Ramos (cell line): ENCODE measurements around the gene RFX8.
"Not testable (repeated sequence)": the region's sequence is repeated elsewhere in the genome, so short reads cannot be mapped to it uniquely, and the experiment has no call there.

Experiments used
- in situ Hi-C: fragments of 300-500 bp; cut with MboI; formaldehyde crosslinking; loops from one replicate; pipeline ENCODE4 v1.14.3; 2022; ENCODE audit warnings: low sequenced_read_pairs; ENCODE audit not compliant: unreplicated experiment

The RFX8 gene

DNA sequence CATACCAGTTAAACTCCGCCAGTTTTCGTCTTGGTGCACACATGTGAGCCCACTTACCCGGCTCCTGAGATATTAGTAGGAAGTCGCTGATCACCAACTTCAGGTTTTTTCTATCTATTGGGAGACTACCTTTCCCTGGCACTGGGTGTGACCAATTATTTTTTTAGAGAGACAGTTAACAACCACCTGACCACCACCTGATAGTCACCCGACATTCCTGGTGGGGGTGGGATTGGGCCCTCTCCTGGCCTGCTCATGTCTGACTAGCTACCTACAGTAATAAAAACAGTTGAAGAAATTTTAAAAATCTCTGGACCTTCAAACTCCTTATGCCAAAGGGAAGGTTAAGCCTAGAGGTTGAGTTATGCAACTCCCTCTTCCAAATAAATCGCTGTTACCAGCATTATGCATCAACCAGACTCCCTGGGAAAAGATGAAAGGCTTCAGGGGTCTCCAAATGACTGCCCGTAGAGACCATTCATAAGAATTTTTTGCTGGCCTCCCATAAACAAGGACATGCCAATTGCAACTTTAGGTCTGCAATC lies 115.4 kb downstream of the RFX8 start:
- in situ Hi-C loops: no loop called here

DNA sequence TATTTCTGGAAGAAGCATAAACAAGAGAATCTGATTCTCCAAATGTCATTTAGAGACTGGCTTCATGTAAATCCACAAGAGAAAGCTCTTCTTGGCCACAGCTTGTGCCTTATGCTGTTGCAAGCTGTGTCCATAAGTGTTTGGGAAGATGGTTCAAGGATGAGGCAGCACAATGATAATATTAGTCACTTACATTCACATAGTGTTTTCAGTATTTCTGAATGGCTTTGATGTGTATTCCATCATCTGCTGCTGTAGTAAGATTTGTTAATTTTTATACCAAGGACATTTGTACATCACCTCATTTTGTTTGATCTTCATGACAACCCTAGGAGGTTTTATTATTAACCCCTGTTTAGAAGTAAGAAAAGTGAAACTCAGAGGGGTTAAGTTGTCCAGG lies 117.5 kb downstream of the RFX8 start:
- in situ Hi-C loops: no loop called here

DNA sequence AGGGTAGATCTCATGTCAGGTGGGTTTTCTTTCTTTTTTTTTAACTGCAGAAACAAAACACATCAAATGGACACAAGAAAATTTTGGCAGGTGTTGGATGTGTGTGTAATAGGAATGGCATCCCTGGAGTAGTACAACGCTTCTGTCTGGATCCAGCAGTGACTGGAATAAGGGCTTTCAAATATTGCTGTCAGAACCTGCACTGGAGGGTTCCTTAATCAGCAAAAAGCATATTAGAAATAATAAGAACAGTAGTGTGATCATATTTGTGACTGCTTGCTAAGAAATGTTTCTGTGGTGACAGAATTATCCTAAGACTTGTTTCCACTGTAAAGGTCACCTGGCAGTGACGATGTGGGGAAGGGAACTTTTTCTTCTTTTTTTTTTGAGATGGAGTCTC lies 118.4 kb downstream of the RFX8 start:
- in situ Hi-C loops: no loop called here

DNA sequence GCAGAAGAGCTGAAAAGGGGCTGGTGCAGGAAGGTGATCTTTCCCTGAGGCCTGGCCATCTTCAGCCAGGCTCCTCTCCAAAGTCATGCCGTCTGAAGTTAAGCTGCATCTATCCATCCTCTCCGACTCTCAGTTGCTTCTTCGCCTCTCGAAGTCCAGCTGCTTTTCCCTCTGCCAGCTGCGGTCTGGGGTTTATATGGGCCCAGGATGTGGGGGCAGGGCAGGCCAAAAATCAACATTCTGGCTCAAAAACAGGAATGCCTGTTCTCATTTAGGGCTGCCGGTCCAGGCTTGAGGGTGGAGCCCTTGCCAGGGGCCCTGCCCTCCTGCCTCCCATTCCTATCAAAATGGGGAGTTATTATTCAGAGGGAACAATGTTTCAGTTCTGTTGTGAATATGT lies 118.9 kb downstream of the RFX8 start:
- in situ Hi-C loops: no loop called here

DNA sequence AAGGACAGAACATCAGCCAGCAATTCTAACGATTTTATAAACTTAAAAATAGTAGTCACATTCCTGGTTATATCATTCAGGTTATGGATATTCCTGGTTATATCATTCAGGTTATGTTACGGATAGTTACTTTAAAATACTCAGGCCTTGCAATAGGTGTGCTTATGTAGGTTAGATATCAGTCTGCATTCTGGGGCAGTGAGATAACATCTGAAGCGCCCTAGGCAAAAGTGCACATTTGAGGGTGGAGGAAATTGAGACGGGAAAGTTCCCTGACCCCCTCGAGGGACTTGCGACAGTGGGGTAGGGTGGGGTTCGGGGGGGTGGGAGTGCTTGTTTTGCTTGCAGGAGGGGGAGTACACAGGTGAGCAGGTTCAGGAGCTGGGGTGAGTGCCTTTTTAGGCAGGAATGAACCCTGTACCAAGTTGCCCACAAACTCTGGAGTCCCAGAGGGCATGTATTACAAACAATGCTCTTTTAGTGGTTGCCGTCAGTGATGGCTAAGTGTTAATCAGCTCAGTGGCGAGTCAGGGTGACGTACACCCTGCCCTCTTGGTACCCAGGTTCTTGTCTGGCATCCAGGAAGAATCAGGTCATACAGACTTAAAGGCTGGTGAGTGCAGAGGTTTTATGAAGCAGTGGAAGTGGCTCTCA lies 119.4 kb downstream of the RFX8 start:
- in situ Hi-C loops: no loop called here

DNA sequence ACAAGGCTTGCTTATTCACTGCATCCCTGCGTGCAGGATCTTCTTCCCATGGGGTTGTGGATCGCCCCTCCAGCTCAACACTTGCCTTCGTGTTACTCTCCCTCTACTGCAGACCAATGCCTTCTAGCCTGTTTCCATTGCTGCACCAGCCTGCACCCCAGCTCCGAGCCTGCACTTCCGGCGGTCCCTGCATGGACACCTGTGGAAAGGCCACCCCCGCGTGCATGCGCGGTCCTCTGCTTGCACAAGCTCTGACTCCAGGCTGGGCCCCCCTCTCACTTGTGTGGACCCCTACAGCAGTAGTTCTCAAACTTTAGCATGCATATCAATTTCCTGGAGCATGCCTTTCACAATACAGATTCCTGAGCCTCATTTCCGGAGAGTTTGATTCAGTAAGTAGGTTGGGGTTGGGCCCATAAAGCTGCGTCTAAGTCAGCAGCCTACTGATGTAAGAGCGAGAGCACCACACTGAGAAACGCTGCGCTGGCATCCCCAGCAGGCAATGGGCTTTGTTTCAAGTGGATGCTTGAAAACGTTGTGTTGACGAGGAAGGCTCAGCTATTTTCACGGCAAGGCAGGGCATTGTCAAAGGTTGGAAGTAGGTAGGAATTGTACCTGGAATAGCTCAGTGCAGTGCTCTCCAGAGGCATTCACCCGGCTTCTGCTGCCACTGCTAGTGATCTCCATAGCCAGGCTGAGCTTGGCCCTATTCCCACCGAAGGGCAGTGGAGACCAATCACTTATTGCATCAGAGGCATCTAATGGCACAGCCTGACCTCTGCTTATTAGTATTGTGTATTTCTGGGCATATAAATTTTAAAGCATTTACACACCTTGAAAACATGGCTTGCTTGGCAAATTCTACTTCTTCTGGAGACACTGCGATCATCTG lies 120.2 kb downstream of the RFX8 start:
- in situ Hi-C loops: no loop called here

DNA sequence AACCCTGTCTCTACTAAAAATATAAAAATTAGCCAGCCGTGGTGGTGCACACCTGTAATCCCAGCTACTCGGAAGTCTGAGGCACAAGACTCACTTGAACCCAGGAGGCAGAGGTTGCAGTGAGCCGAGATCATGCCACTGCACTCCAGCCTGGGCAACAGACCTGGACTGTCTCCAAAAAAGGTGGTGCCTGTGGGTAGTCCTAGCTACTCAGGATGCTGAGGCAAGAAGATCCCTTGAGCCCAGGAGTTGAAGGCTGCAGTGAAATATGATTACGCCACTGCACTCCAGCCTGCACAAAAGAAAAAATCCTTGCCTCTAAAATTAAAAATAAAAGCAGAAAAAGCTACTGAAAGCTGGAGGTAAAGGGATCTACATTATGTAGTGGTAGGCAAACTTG lies 122.3 kb downstream of the RFX8 start:
- in situ Hi-C loops: not testable (repeated sequence)

DNA sequence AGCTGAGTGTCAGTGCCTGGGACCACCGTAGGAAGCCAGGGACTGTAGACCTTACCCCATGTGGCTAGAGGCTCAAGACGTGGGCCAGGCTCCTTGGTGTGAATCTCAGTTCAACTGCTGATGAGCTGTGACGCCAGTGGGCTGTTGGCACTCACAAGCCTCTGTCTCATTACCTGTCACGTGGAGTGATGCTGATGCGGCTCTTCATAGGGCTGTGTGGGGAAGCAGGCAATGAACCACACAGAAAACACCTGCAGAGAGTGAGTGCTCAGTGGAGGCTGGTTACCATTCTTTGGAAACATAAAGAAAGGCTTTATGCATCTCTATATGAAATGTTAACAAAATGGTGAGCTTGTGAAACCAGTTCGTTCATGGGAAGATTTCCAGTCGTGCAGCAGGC lies 123.7 kb downstream of the RFX8 start:
- in situ Hi-C loops: no loop called here

DNA sequence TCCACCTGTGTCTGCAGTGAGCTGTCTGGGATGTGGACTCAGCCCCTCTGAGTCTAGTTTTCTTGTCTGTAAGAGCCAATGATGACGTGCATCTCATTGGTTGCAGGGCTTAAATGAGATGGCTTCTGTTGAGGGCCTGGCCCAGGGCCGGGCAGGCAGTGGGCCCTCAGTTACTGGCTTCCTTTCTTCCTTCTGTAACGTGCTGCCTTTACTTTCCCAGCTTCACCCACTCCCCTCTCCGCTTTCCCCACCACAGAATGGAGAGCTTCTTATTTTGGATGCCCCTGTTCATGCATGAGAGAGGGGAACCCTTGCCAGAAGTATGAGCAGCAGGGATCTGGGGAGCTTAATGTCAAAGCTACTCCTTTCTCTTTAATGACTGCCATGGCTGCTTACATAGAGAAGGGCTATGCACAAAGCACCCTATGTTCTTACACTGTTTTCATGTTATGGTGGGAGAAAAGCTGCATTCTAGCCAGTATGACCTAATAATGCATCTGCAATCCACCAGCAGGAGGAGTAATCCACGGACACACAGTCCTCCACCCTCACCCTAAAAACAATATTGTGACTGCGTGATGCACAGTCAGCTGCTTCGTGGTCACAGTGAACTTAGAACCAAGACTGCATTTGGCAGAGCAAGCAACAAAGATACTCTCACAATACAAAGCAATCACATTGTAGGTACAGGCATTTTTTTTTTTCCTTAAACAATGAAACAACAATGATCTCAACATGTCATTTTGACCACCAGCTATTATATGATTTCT lies 124.8 kb downstream of the RFX8 start:
- in situ Hi-C loops: no loop called here

DNA sequence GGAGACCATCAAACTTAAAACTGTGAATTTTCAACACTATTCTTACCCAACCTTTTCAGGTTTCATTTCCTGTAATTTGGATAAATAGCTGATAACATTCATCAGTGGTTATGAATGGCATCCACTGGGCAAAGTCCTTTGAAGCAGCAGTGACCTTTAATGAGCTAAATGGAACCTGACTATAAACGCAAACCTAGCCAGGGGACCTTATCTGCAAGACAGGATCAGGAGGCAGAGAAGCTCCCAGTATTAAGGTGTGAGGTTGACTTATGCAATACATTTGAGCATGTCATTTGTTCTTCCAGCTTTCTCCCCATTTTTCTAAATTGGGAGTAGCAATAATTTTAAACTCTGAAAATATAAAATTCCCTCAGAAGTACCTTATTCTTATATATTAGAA lies 126.0 kb downstream of the RFX8 start:
- in situ Hi-C loops: no loop called here
